IPS-15b (cell line): ENCODE measurements around the gene AK6.
A peak's percentile ranks its signal among the peaks of the same experiment; 100 is the strongest.
"Not testable (repeated sequence)": the region's sequence is repeated elsewhere in the genome, so short reads cannot be mapped to it uniquely, and the experiment has no call there.

Source experiments
- H3K27me3 ChIP-seq: one replicate; pipeline ENCODE4 v1.6.1; 2013; ENCODE audit warnings: low read length; ENCODE audit not compliant: control insufficient read depth, insufficient read depth
- H3K36me3 ChIP-seq: one replicate; pipeline ENCODE4 v1.6.1; 2013; ENCODE audit warnings: low read length; ENCODE audit not compliant: control insufficient read depth, insufficient read depth
- H3K4me1 ChIP-seq: one replicate; pipeline ENCODE4 v1.6.1; 2013; ENCODE audit warnings: mild to moderate bottlenecking, low read length; ENCODE audit not compliant: control insufficient read depth, insufficient read depth
- H3K4me3 ChIP-seq: one replicate; pipeline ENCODE4 v1.5.1; 2013; ENCODE audit warnings: low read depth, low read length
- H3K9ac ChIP-seq: one replicate; pipeline ENCODE4 v1.6.1; 2013; ENCODE audit warnings: low read depth, mild to moderate bottlenecking, low read length
- H3K9me3 ChIP-seq: one replicate; pipeline ENCODE4 v1.6.1; 2013; ENCODE audit warnings: mild to moderate bottlenecking, low read length; ENCODE audit not compliant: control insufficient read depth, insufficient read depth

The AK6 gene

DNA sequence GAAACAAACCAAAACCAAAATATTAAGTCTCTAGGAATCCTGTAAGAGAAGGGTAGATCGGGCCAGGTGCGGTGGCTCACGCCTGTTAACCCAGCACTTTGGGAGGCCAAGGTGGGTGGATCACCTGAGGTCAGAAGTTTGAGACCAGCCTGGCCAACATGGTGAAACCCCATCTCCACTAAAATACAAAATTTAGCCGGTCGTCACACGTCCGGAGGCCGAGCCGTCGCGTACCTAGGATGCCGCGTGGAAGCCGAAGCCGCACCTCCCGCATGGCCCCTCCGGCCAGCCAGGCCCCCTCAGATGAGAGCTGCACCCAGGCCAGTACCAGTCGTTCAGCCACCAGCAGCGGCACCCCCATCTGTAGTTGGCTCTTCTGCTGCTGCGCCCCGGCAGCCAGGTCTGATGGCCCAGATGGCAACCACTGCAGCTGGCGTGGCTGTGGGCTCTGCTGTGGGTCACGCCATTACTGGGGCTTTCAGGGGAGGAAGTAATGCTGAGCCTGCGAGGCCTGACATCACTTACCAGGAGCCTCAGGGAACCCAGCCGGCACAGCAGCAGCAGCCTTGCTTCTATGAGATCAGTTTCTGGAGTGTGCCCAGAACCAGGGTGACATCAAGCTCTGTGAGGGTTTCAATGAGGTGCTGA, 35.5 kb downstream of the AK6 start:
- not testable (repeated sequence) for H3K4me1 ChIP-seq, H3K9ac ChIP-seq, H3K36me3 ChIP-seq, H3K27me3 ChIP-seq, H3K9me3 ChIP-seq, H3K4me3 ChIP-seq

- Histone ChIP-seq H3K27me3 (peaks cover 2% of the 10 kb centered on the region), H3K36me3 (no peaks in the 10 kb centered on the region), H3K4me1 (peaks cover 6% of the 10 kb centered on the region), H3K9me3 (no peaks in the 10 kb centered on the region), H3K9ac (peak overlapping the region; percentile 67), H3K4me3 (peak overlapping the region; percentile 62)
Measured at GRCh38 chr5:69331528-69332445, 37.5 kb downstream of the AK6 start.

DNA sequence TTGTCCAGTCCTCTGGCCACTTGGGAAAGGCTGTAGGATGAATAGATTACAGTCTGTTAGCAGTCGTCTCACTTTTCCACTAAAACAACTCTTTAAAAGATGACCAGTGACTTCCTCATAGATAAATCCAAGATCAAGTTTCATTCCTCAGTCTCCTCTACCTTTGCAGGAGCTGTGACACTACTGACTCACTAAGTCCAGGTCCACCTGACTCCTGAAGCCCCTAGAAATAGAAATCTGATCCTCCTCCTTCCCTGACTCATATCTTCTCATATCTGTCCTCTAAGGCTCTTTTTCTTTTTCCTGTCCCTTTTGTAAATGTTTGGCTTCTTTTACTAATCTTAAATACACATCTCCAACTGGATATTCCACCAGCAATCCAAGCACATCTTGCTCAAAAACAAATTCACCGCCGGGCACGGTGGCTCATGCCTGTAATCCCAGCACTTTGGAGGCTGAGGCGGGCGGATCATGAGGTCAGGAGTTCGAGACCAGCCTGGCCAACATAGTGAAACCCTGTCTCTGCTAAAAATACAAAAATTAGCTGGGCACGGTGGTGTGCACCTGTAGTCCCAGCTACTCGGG, 39.3 kb downstream of the AK6 start:
- H3K4me1 ChIP-seq: peaks cover 6% of the 10 kb centered on the region
- H3K36me3 ChIP-seq: no peaks in the 10 kb centered on the region
- H3K9ac ChIP-seq: no peak overlapping the region
- no peak overlapping the region for H3K4me3 ChIP-seq
- H3K27me3 ChIP-seq: no peaks in the 10 kb centered on the region
- H3K9me3 ChIP-seq: no peaks in the 10 kb centered on the region

- H3K9me3 ChIP-seq: no peaks in the 10 kb centered on the region
- no peak overlapping the region for H3K9ac ChIP-seq
- no peaks in the 10 kb centered on the region for H3K27me3 ChIP-seq
- H3K36me3 ChIP-seq: no peaks in the 10 kb centered on the region
- H3K4me3 ChIP-seq: no peak overlapping the region
- H3K4me1 ChIP-seq: no peaks in the 10 kb centered on the region
Measured at GRCh38 chr5:69326365-69326764, 43.0 kb downstream of the AK6 start.

DNA sequence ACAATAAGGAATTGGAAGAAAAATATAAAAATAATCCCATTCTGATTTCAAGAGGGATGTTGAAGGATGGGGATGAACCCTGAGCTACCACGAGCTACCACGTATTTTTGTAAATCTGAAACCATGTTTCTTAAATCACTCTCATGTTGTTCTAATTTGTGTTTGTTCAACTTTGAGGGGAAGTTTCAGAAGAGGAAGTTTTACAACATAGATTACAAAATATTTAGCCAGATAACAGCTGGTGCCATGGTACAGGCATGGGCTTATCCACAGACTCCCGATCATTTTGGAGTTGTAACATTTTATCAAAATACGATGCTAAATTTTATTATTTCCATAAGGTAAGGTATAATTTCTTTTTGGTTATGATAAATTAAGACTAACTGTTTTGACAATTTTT, 51.9 kb downstream of the AK6 start:
- no peak overlapping the region for H3K9ac ChIP-seq
- no peaks in the 10 kb centered on the region for H3K9me3 ChIP-seq
- H3K4me1 ChIP-seq: no peaks in the 10 kb centered on the region

DNA sequence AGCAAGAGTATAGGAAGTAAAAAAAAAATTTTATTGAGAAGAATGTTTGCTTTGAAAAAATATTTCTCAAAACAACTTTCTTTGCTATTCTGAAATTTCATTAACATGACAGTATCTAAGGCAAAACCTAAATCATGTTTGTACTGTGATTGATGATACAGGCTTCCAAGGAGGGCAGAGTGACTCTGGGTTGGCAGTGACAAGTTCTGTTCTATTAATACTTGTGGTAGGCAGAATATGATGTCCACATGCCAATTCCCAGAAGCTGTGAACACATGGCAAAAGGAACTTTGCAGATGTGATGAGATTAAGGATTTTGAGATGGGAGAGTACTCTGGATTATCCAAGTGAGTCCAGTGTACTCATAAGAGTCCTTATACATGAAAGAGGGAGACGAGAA, 53.3 kb downstream of the AK6 start:
- no peaks in the 10 kb centered on the region for H3K4me1 ChIP-seq
- no peaks in the 10 kb centered on the region for H3K27me3 ChIP-seq
- no peak overlapping the region for H3K9ac ChIP-seq
- no peaks in the 10 kb centered on the region for H3K36me3 ChIP-seq
- no peak overlapping the region for H3K4me3 ChIP-seq
- no peaks in the 10 kb centered on the region for H3K9me3 ChIP-seq

More for the DNA sequence above, 51.9 kb downstream of the AK6 start:
- Histone ChIP-seq H3K27me3 (no peaks in the 10 kb centered on the region), H3K4me3 (no peak overlapping the region), H3K36me3 (no peaks in the 10 kb centered on the region)

DNA sequence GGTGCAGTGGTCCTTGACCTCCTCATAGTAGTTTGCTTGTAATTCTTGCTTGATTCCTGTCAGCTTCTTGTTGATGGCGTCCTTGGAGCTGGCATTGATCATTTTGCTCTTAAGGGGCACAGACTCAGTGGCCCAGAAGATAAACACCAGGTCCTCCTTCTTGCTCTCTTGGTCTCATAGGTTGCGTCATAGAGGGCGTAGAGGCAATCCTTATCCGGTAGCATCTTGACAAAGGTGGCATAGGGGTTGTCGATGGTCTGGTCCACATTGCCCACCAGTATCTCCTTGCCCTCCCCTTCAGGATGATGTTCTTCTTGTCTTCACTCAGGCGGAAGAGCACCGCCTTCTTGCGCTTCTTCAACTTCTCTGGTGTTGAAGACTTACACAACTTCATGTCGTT, 55.9 kb downstream of the AK6 start:
- no peak overlapping the region for H3K9ac ChIP-seq
- no peaks in the 10 kb centered on the region for H3K36me3 ChIP-seq
- H3K4me1 ChIP-seq: no peaks in the 10 kb centered on the region
- no peaks in the 10 kb centered on the region for H3K27me3 ChIP-seq
- no peaks in the 10 kb centered on the region for H3K9me3 ChIP-seq
- no peak overlapping the region for H3K4me3 ChIP-seq

GRCh38 chr5:69312459-69313160, 56.7 kb downstream of the AK6 start:
- no peaks in the 10 kb centered on the region for H3K36me3 ChIP-seq

GRCh38 chr5:69309380-69309779, 59.9 kb downstream of the AK6 start:
- H3K27me3 ChIP-seq: no peaks in the 10 kb centered on the region
- H3K9ac ChIP-seq: no peak overlapping the region
- no peaks in the 10 kb centered on the region for H3K4me1 ChIP-seq
- H3K4me3 ChIP-seq: no peak overlapping the region
- no peaks in the 10 kb centered on the region for H3K36me3 ChIP-seq
- no peaks in the 10 kb centered on the region for H3K9me3 ChIP-seq

More at GRCh38 chr5:69312459-69313160, 56.7 kb downstream of the AK6 start:
- H3K9me3 ChIP-seq: no peaks in the 10 kb centered on the region
- H3K4me3 ChIP-seq: no peak overlapping the region
- no peak overlapping the region for H3K9ac ChIP-seq
- H3K4me1 ChIP-seq: no peaks in the 10 kb centered on the region
- H3K27me3 ChIP-seq: no peaks in the 10 kb centered on the region

DNA sequence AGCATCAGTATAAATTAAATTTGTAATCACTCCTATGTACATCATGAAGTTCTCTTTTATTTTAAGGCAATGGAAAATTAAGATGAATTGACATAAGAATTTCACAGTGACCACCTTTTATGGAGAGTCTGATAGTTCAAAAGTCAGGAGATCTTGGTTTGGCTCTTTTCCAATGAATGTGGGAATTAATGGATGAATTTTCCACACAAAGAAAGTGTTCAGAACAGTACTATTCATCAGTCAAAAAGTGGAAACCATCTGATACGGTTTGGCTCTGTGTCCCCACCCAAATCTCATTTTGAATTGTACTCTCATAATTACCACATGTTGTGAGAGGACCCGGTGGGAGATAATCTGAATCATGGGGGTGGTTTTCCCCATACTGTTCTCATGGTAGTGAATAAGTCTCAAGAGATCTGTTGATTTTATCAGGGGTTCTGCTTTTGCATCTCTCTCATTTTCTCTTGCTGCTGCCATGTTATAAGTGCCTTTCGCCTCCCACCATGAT, 61.2 kb downstream of the AK6 start:
- H3K36me3 ChIP-seq: no peaks in the 10 kb centered on the region
- H3K9me3 ChIP-seq: no peaks in the 10 kb centered on the region
- no peak overlapping the region for H3K9ac ChIP-seq
- no peak overlapping the region for H3K4me3 ChIP-seq
- H3K27me3 ChIP-seq: no peaks in the 10 kb centered on the region
- no peaks in the 10 kb centered on the region for H3K4me1 ChIP-seq

DNA sequence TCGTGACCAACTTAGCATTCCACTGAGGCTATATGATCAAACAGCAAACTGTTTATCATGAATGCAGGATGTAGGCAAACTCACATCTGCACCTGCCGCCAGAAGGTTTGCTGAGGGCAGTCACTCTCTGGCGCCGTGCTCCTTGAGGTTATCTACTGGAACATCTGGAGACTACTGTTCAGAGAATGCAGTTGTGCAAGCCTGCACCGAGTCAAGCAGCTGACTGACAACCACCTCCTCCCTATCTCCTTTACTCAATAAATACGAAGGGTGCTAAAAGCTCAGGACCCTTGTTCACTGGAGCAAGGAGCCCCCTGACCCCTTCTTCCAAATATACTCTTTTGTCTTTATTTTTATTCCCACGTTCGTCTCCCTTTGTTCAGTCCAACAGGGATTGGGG, 63.8 kb downstream of the AK6 start:
- no peaks in the 10 kb centered on the region for H3K27me3 ChIP-seq
- H3K4me3 ChIP-seq: no peak overlapping the region
- H3K4me1 ChIP-seq: no peaks in the 10 kb centered on the region
- H3K36me3 ChIP-seq: no peaks in the 10 kb centered on the region
- no peaks in the 10 kb centered on the region for H3K9me3 ChIP-seq
- no peak overlapping the region for H3K9ac ChIP-seq
